Fibroblast of mammary gland (primary cell): ENCODE results near the gene PASK.

Source experiments
- DNase-seq: peaks from one replicate; pipeline ENCODE4 v3.0.0-alpha.2; 2010; ENCODE audit warnings: low read depth
- H3K4me3 ChIP-seq: 2 replicates; pipeline ENCODE4 v1.5.1; 2011; ENCODE audit warnings: low read depth, mild to moderate bottlenecking, low read length, moderate library complexity; ENCODE audit not compliant: control insufficient read depth
- CTCF ChIP-seq: conservative IDR thresholded peaks from 2 replicates; pipeline ENCODE4 v1.5.1; 2011; ENCODE audit warnings: low read depth, low read length, inconsistent platforms; ENCODE audit not compliant: control insufficient read depth, insufficient read depth

Gene PASK

GRCh38 chr2:241163601-241164118 is 14.4 kb upstream of the PASK start:
- TF ChIP-seq CTCF = no peak

GRCh38 chr2:241161646-241162281 is 12.5 kb upstream of the PASK start:
- TF ChIP-seq CTCF = no peak
- no peak overlapping the region for H3K4me3 ChIP-seq
- peak; percentile 98 for DNase-seq

More at GRCh38 chr2:241163601-241164118, 14.4 kb upstream of the PASK start:
- H3K4me3 ChIP-seq = no peak overlapping the region
- no peak for DNase-seq

- no peak overlapping the region for H3K4me3 ChIP-seq
- TF ChIP-seq CTCF = no peak
- DNase-seq = no peak
Observed at GRCh38 chr2:241160318-241160717, 11.0 kb upstream of the PASK start.

GRCh38 chr2:241159116-241159515 is 9.8 kb upstream of the PASK start:
- no peak for TF ChIP-seq CTCF
- no peak overlapping the region for H3K4me3 ChIP-seq
- peak; percentile 25 for DNase-seq

- no peak for DNase-seq
- TF ChIP-seq CTCF = no peak
- no peak overlapping the region for H3K4me3 ChIP-seq
Observed at GRCh38 chr2:241158546-241158900, 9.3 kb upstream of the PASK start.

- TF ChIP-seq CTCF = no peak
- DNase-seq = peak; percentile 90
- no peak overlapping the region for H3K4me3 ChIP-seq
Observed at GRCh38 chr2:241157841-241158545, 8.7 kb upstream of the PASK start.
